Measurements from ENCODE around the gene AK5. TPM values are rescaled to one million over a fixed set of nuclear protein-coding genes. Genes with fewer than 3 reads are reported as not detected.

AK5 gene
- total RNA-seq, 2 experiments from 2014 or later, result 5.6 to 7.0 TPM

- POLR2A ChIA-PET, result no interaction called here
- no peaks in the 10 kb centered on the region for H3K9me3 Mint-ChIP-seq
- H3K4me1 Mint-ChIP-seq, result peaks cover 4% of the 10 kb centered on the region
- no peak overlapping the region for H3K4me3 Mint-ChIP-seq
- H3K27me3 Mint-ChIP-seq, result no peaks in the 10 kb centered on the region
- no peak overlapping the region for H3K27ac Mint-ChIP-seq
- H3K36me3 Mint-ChIP-seq (ENCODE audit: low read depth), result no peaks in the 10 kb centered on the region
- no peak for DNase-seq
- CTCF ChIA-PET, result no interaction called here
Measured at GRCh38 chr1:77541162-77541545, 259.3 kb downstream of the AK5 start.

- Mint-ChIP-seq H3K27ac (no peak overlapping the region), H3K4me3 (no peak overlapping the region), H3K9me3 (no peaks in the 10 kb centered on the region), H3K4me1 (peaks cover 4% of the 10 kb centered on the region), H3K36me3 (ENCODE audit: low read depth) (no peaks in the 10 kb centered on the region), H3K27me3 (no peaks in the 10 kb centered on the region)
- CTCF ChIA-PET, result interaction anchor here (1.3 kb wide), 1 partner anchor 27 kb away, joined by 3 read pairs; no protein-coding TSS in a partner anchor
- POLR2A ChIA-PET, result no interaction called here
- no peak for DNase-seq
Measured at GRCh38 chr1:77542813-77543420, 261.1 kb downstream of the AK5 start.

- Mint-ChIP-seq H3K4me3 (no peak overlapping the region), H3K9me3 (no peaks in the 10 kb centered on the region), H3K27me3 (no peaks in the 10 kb centered on the region), H3K36me3 (ENCODE audit: low read depth) (no peaks in the 10 kb centered on the region), H3K27ac (no peak overlapping the region), H3K4me1 (peaks cover 4% of the 10 kb centered on the region)
- ChIA-PET POLR2A (interaction anchor here (0.6 kb wide), 1 partner anchor 434 kb away, joined by 3 read pairs; no protein-coding TSS in a partner anchor), CTCF (interaction anchor here (1.2 to 1.4 kb wide), 2 partner anchors 13 to 20 kb away, joined by 4 read pairs; no protein-coding TSS in a partner anchor)
- DNase-seq, result no peak
Measured at GRCh38 chr1:77543822-77544448, 262.1 kb downstream of the AK5 start.

DNA sequence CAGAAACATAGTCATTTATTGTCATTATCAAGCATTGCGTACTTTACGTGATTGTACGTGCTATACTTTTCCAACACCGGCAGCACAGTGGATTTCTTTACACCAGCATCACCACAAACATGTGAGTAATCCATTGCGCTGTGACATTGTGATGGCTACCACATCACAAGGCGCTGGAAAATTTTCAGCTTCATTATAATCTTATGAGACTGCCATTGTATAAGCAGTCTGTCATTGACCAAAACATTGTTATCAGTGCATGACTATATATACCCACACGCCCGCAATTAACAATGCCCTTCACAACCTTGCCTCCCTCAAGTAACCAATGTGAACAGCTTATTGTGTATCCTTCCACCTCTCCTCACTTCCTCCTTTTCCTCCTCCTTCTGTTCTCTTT is 263.0 kb downstream of the AK5 start:
- H3K4me1 Mint-ChIP-seq, result peaks cover 2% of the 10 kb centered on the region
- POLR2A ChIA-PET, result interaction anchor here (0.6 kb wide), 1 partner anchor 433 kb away, joined by 3 read pairs; no protein-coding TSS in a partner anchor
- no peaks in the 10 kb centered on the region for H3K27me3 Mint-ChIP-seq
- H3K27ac Mint-ChIP-seq, result no peak overlapping the region
- no peaks in the 10 kb centered on the region for H3K36me3 Mint-ChIP-seq (ENCODE audit: low read depth)
- no peaks in the 10 kb centered on the region for H3K9me3 Mint-ChIP-seq
- CTCF ChIA-PET, result interaction anchor here (1.2 to 1.5 kb wide), 3 partner anchors 9 to 19 kb away, joined by 4 to 6 read pairs (median 4); no protein-coding TSS in a partner anchor
- no peak overlapping the region for H3K4me3 Mint-ChIP-seq
- DNase-seq, result no peak

DNA sequence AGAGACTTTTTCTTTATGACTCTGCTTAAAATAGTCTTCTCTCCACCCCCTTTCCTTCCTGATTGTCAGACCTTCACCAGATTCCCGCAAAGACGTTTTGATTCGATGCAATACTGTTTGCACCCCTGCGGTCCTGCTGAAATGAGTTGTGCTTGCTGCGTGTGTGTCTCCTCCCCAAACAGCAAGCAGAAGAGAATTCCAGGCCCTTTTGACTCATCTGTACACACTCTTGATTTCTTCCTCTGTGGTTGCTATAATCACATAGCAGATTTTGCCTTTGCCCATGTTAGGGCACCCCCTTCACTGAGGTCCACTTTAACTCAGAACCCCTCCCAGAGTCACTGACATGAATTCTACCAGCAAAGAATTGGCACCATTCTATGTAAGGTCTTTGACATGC is 264.2 kb downstream of the AK5 start:
- Mint-ChIP-seq H3K4me3 (no peak overlapping the region), H3K9me3 (no peaks in the 10 kb centered on the region), H3K36me3 (ENCODE audit: low read depth) (no peaks in the 10 kb centered on the region), H3K27me3 (no peaks in the 10 kb centered on the region), H3K4me1 (no peaks in the 10 kb centered on the region), H3K27ac (no peak overlapping the region)
- ChIA-PET POLR2A (no interaction called here), CTCF (interaction anchor here (1.5 kb wide), 1 partner anchor 10 kb away, joined by 6 read pairs; no protein-coding TSS in a partner anchor)
- DNase-seq, result no peak

DNA sequence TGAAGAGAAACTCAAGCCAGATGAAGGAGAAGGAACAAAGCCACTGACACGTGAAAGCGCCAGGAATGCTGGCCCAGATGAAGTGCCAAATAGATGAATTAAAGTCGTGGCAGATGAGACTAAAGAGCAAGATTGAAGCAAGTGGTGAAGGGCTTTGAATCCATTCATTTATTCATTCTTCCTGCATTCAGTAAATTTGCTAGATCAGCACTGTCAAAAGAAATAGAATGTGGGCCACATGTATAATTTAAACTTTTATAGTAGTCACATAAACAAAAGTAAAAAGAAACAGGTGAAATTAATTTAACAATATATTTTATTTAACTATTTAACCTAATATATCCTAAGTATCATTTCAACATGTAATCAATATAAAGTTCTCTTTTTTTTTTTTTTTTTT is 265.1 kb downstream of the AK5 start:
- H3K9me3 Mint-ChIP-seq, result no peaks in the 10 kb centered on the region
- DNase-seq, result no peak
- no peaks in the 10 kb centered on the region for H3K27me3 Mint-ChIP-seq
- H3K36me3 Mint-ChIP-seq (ENCODE audit: low read depth), result no peaks in the 10 kb centered on the region
- H3K4me1 Mint-ChIP-seq, result no peaks in the 10 kb centered on the region
- H3K27ac Mint-ChIP-seq, result no peak overlapping the region
- no peak overlapping the region for H3K4me3 Mint-ChIP-seq
- CTCF ChIA-PET, result no interaction called here
- POLR2A ChIA-PET, result no interaction called here

DNA sequence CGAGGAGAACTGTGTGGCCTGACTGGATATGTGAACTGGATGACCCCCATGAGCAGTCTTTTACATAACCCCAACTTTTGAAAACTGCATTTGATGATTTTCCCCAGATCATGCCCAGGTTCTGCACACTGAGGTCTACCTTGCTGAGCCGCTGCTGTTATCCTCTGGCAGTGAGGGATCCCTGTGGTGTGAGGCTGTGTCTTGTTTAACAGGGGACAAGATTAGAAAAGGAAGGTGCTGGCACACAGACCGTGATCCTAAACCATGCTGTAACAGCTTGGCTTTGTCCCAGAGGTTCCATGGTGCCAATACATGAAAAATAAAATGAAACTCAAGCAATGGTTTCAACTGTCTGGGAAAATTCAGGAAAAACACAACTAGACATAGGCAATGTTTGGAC is 266.5 kb downstream of the AK5 start:
- CTCF ChIA-PET, result no interaction called here
- no peaks in the 10 kb centered on the region for H3K9me3 Mint-ChIP-seq

DNA sequence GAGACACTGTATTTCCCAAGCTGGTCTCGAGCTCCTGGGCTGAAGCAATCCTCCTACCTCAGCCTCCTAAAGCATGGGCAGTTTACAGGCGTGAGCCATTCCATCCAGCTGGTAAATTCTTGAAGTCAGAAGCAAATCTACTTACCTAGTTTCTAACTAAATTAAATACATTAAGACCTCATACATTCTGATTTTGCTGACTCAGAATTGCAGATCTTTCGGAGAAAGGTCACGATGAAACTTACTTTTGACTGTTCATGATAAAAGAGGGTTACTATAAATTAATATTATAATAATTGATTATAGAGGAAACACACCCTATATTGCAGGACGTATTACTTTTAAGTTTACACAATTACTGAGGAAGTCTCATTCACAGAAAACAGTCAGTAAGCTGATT is 268.3 kb downstream of the AK5 start:
- Mint-ChIP-seq H3K4me1 (no peaks in the 10 kb centered on the region), H3K4me3 (no peak overlapping the region), H3K27me3 (no peaks in the 10 kb centered on the region), H3K27ac (no peak overlapping the region), H3K9me3 (no peaks in the 10 kb centered on the region), H3K36me3 (ENCODE audit: low read depth) (no peaks in the 10 kb centered on the region)
- no peak for DNase-seq
- POLR2A ChIA-PET, result no interaction called here
- CTCF ChIA-PET, result interaction anchor here (0.5 to 0.9 kb wide), 4 partner anchors 13 to 156 kb away, joined by 3 read pairs; no protein-coding TSS in a partner anchor

More for the DNA sequence above, 266.5 kb downstream of the AK5 start:
- POLR2A ChIA-PET, result no interaction called here
- H3K4me3 Mint-ChIP-seq, result no peak overlapping the region
- H3K27ac Mint-ChIP-seq, result no peak overlapping the region
- no peaks in the 10 kb centered on the region for H3K4me1 Mint-ChIP-seq
- DNase-seq, result no peak
- H3K27me3 Mint-ChIP-seq, result no peaks in the 10 kb centered on the region
- no peaks in the 10 kb centered on the region for H3K36me3 Mint-ChIP-seq (ENCODE audit: low read depth)

DNA sequence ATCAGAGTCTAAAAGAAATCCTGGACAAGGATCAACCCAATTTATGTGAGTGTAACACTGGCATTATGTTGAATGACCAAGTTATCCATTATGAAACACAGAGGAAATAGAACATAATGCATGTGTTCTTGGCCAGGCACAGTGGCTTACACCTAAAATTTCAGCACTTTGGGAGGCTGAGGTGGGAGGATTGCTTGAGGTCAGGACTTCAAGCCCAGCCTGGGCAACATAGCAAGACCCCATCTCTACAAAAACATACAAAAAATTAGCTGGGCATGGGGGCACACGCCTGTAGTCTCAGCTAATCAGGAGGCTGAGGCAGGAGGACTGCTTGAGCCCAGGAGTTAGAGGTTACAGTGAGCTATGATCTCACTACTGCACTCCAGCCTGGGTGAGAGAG is 270.8 kb downstream of the AK5 start:
- no peaks in the 10 kb centered on the region for H3K9me3 Mint-ChIP-seq
- POLR2A ChIA-PET, result no interaction called here
- H3K4me3 Mint-ChIP-seq, result no peak overlapping the region
- H3K27ac Mint-ChIP-seq, result no peak overlapping the region
- no peaks in the 10 kb centered on the region for H3K27me3 Mint-ChIP-seq
- no peaks in the 10 kb centered on the region for H3K36me3 Mint-ChIP-seq (ENCODE audit: low read depth)
- CTCF ChIA-PET, result no interaction called here
- peaks cover 2% of the 10 kb centered on the region for H3K4me1 Mint-ChIP-seq
- DNase-seq, result no peak

DNA sequence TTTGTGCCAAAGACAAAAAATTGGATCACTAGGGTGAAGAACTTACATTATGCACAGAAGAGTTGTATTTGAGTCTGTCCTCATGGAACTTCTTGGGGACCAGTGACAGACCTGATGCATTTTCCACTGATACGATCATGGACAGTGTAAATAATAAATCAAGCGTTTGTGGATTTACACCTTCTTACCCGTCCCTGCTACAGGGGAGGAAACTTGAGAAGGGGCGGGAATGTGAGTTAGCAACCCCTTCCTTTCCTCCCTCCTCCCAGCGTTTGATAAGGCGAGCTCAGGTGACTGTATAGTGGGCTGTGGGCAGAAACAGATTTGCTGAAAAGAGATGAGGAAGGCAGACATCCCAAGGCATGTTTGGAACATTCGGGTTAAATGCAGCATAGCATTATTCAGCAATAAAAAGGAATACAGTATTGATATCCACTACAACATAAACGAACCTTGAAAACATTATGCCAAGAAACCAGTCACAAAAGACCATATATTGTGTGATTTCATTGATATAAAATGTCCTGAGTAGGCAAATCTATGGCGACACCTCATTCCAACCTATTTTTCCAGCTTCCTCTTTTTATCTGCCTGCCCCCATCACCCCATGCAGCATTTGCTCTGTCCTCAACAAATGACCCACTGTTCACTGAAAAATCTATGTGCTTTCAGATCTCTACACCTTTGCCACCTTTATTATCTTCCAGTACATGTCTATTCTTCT is 271.9 kb downstream of the AK5 start:
- Mint-ChIP-seq H3K36me3 (ENCODE audit: low read depth) (no peaks in the 10 kb centered on the region), H3K4me3 (no peak overlapping the region), H3K4me1 (peaks cover 2% of the 10 kb centered on the region), H3K27ac (no peak overlapping the region), H3K9me3 (no peaks in the 10 kb centered on the region), H3K27me3 (no peaks in the 10 kb centered on the region)
- CTCF ChIA-PET, result interaction anchor here (0.6 kb wide), 1 partner anchor 1510 kb away, joined by 4 read pairs; no protein-coding TSS in a partner anchor
- POLR2A ChIA-PET, result interaction anchor here (0.6 to 0.7 kb wide), 2 partner anchors 12 to 372 kb away, joined by 4 to 5 read pairs; no protein-coding TSS in a partner anchor
- DNase-seq, result no peak

GRCh38 chr1:77556045-77556444 is 274.2 kb downstream of the AK5 start:
- H3K36me3 Mint-ChIP-seq (ENCODE audit: low read depth), result no peaks in the 10 kb centered on the region
- ChIA-PET CTCF (interaction anchor here (0.6 to 1.5 kb wide), 5 partner anchors 10 to 410 kb away, joined by 3 to 4 read pairs (median 3); no protein-coding TSS in a partner anchor), POLR2A (no interaction called here)

DNA sequence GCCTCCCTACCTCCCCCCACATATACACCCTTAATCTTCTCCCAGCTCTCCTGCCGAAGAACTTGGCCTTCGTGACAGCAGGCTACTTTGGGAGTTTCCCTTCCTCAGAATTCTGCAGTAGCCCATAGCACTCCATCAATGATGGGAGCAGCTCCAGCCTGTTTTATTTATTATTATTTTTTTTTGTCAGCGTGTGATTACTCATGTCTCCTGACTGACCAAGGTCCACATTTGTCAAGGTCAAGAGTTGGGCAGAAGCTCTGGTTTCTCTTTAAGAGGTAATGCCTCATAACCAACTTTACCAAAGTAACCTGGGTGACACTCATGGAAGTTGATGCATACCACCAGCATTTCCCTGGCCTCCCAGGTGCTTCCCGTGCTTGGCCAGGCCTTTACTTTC is 275.2 kb downstream of the AK5 start:
- Mint-ChIP-seq H3K9me3 (no peaks in the 10 kb centered on the region), H3K27me3 (no peaks in the 10 kb centered on the region), H3K27ac (no peak overlapping the region), H3K36me3 (ENCODE audit: low read depth) (peaks cover 4% of the 10 kb centered on the region), H3K4me1 (peaks cover 2% of the 10 kb centered on the region), H3K4me3 (no peak overlapping the region)
- ChIA-PET POLR2A (no interaction called here), CTCF (interaction anchor here (0.6 to 1.5 kb wide), 4 partner anchors 9 to 81 kb away, joined by 3 to 4 read pairs (median 4); no protein-coding TSS in a partner anchor)
- no peak for DNase-seq

More at GRCh38 chr1:77556045-77556444, 274.2 kb downstream of the AK5 start:
- no peak for DNase-seq
- H3K27me3 Mint-ChIP-seq, result no peaks in the 10 kb centered on the region
- H3K9me3 Mint-ChIP-seq, result no peaks in the 10 kb centered on the region
- H3K4me1 Mint-ChIP-seq, result peaks cover 2% of the 10 kb centered on the region
- H3K4me3 Mint-ChIP-seq, result no peak overlapping the region
- H3K27ac Mint-ChIP-seq, result no peak overlapping the region

GRCh38 chr1:77558591-77559164 is 276.9 kb downstream of the AK5 start:
- Mint-ChIP-seq H3K27me3 (no peaks in the 10 kb centered on the region), H3K27ac (no peak overlapping the region), H3K4me1 (peaks cover 2% of the 10 kb centered on the region), H3K4me3 (no peak overlapping the region), H3K36me3 (ENCODE audit: low read depth) (peaks cover 19% of the 10 kb centered on the region), H3K9me3 (no peaks in the 10 kb centered on the region)
- no peak for DNase-seq
- POLR2A ChIA-PET, result no interaction called here
- CTCF ChIA-PET, result no interaction called here
